ENCODE measurements around the gene TFCP2.
A peak's percentile ranks its signal among the peaks of the same experiment; 100 is the strongest.

Gene TFCP2

DNA sequence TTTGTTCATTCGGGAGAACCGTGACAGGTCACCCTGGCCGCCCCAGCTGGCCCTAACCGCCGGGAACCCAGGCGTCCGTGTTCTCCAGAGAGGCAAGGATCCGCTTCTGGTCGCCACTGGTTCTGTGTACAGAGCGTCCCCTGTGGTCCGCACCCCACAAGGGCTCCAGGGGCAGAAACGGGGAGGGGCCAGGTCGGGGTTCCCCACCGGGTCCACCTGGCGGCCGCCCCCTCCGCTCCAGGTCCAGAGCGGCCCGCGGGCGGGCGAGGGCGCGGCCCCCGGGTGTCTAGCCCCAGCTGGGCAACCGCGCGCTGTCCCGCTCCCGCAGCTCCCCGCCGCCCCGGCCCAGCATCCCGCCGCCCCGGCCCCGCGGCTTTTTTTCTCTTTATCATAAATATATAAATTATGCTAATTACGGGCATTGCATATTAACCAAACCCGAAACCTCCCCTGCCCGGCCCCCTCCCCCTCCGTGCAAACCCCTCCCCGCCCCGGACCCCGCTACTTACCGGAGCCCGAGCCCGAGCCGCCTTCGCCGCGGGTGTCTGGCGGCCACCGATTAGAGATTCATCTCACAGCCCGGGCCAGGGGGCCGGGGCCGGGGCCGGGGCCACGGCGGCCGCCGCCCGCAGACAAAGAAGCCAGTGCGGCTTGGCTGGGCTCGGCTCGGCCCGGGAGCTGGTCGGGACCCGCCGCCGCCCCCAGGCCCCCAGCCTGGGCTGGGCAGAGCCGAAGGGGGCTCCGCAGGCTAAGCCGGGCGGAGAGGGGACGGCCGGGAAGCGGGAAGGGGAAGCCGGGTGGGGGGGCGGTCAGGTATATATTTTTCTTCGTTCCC, 44.4 kb upstream of the TFCP2 start:
- Histone ChIP-seq H2AFZ (ENCODE audit: low read depth, low read length, severe bottlenecking) (peak overlapping the region; percentile 98), H3K79me2 (ENCODE audit: insufficient read depth, low read length) (no peaks in the 10 kb centered on the region)

DNA sequence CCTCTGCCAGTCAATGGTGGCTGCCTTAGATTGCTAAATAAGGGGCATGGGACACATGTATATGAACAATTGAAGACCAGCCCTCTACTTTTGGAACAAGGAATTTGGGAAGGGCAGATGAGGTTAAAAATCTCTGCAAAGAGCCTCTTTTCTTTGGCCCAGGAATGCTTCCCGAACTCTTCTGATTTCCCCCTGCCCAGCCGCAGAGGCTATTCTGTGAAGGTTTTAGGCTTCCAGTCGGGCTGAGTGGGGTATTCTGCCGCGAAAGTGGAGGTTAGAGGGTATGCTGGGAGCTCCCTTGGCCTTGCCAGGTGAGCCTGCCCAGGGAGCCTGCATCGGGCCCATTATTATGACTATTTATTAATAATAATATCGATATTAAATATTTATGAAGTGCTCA, 43.7 kb upstream of the TFCP2 start:
- Histone ChIP-seq H3K9ac (ENCODE audit: low read length) (no peak overlapping the region), H3K79me2 (ENCODE audit: insufficient read depth, low read length) (no peaks in the 10 kb centered on the region), H3K27me3 (ENCODE audit: low read length) (no peaks in the 10 kb centered on the region), H3K9me2 (replicated peaks; ENCODE audit: insufficient read depth, low read length) (no peaks in the 10 kb centered on the region), H2AFZ (ENCODE audit: low read depth, low read length, severe bottlenecking) (peak overlapping the region; percentile 98), H3K4me3 (ENCODE audit: insufficient read depth, low read length, poor library complexity, severe bottlenecking) (no peak overlapping the region), H3F3A (ENCODE audit: insufficient read depth) (peaks cover 25% of the 10 kb centered on the region), H3K9me3 (ENCODE audit: insufficient read depth, low read length) (no peaks in the 10 kb centered on the region), H3K4me2 (ENCODE audit: low read depth, low read length, poor library complexity, severe bottlenecking) (peak overlapping the region; percentile 84), H4K20me1 (ENCODE audit: low read depth, low read length) (no peaks in the 10 kb centered on the region), H3K27ac (ENCODE audit: low read depth, low read length) (no peak overlapping the region), H3K36me3 (ENCODE audit: low read length) (no peaks in the 10 kb centered on the region)
- no peak for TF ChIP-seq CTCF (IDR thresholded peaks at IDR 0.05; ENCODE audit: insufficient read depth, low read length, poor library complexity, severe bottlenecking)
- TF ChIP-seq EZH2phosphoT487 (conservative IDR thresholded peaks at IDR 0.05; ENCODE audit: low read length) = no peak

More for the DNA sequence above, 44.4 kb upstream of the TFCP2 start:
- no peaks in the 10 kb centered on the region for H4K20me1 ChIP-seq (ENCODE audit: low read depth, low read length)
- no peaks in the 10 kb centered on the region for H3K9me3 ChIP-seq (ENCODE audit: insufficient read depth, low read length)
- peak overlapping the region; percentile 84 for H3K4me2 ChIP-seq (ENCODE audit: low read depth, low read length, poor library complexity, severe bottlenecking)
- no peaks in the 10 kb centered on the region for H3K27me3 ChIP-seq (ENCODE audit: low read length)
- TF ChIP-seq EZH2phosphoT487 (conservative IDR thresholded peaks at IDR 0.05; ENCODE audit: low read length) (no peak), CTCF (IDR thresholded peaks at IDR 0.05; ENCODE audit: insufficient read depth, low read length, poor library complexity, severe bottlenecking) (no peak)
- no peak overlapping the region for H3K27ac ChIP-seq (ENCODE audit: low read depth, low read length)
- H3F3A ChIP-seq (ENCODE audit: insufficient read depth) = peaks cover 25% of the 10 kb centered on the region
- H3K36me3 ChIP-seq (ENCODE audit: low read length) = no peaks in the 10 kb centered on the region
- H3K9ac ChIP-seq (ENCODE audit: low read length) = peak overlapping the region; percentile 66
- peak overlapping the region; percentile 69 for H3K4me3 ChIP-seq (ENCODE audit: insufficient read depth, low read length, poor library complexity, severe bottlenecking)
- H3K9me2 ChIP-seq (replicated peaks; ENCODE audit: insufficient read depth, low read length) = no peaks in the 10 kb centered on the region

GRCh38 chr12:51214895-51215294, 42.0 kb upstream of the TFCP2 start:
- H3K79me2 ChIP-seq (ENCODE audit: insufficient read depth, low read length) = no peaks in the 10 kb centered on the region

More at GRCh38 chr12:51214895-51215294, 42.0 kb upstream of the TFCP2 start:
- H3K9ac ChIP-seq (ENCODE audit: low read length) = no peak overlapping the region
- no peak overlapping the region for H3K4me3 ChIP-seq (ENCODE audit: insufficient read depth, low read length, poor library complexity, severe bottlenecking)
- no peaks in the 10 kb centered on the region for H3K9me2 ChIP-seq (replicated peaks; ENCODE audit: insufficient read depth, low read length)
- no peaks in the 10 kb centered on the region for H3K27me3 ChIP-seq (ENCODE audit: low read length)
- peaks cover 25% of the 10 kb centered on the region for H3F3A ChIP-seq (ENCODE audit: insufficient read depth)
- no peak overlapping the region for H3K4me2 ChIP-seq (ENCODE audit: low read depth, low read length, poor library complexity, severe bottlenecking)
- no peaks in the 10 kb centered on the region for H3K36me3 ChIP-seq (ENCODE audit: low read length)
- no peaks in the 10 kb centered on the region for H3K9me3 ChIP-seq (ENCODE audit: insufficient read depth, low read length)
- H2AFZ ChIP-seq (ENCODE audit: low read depth, low read length, severe bottlenecking) = no peak overlapping the region
- H3K27ac ChIP-seq (ENCODE audit: low read depth, low read length) = no peak overlapping the region
- H4K20me1 ChIP-seq (ENCODE audit: low read depth, low read length) = no peaks in the 10 kb centered on the region
- TF ChIP-seq EZH2phosphoT487 (conservative IDR thresholded peaks at IDR 0.05; ENCODE audit: low read length) (no peak), CTCF (IDR thresholded peaks at IDR 0.05; ENCODE audit: insufficient read depth, low read length, poor library complexity, severe bottlenecking) (no peak)

All from SU-DHL-6 (cell line).